ENCODE results near the gene PHLDA2.

Gene PHLDA2, protein sequence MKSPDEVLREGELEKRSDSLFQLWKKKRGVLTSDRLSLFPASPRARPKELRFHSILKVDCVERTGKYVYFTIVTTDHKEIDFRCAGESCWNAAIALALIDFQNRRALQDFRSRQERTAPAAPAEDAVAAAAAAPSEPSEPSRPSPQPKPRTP
- total RNA-seq: 1.9 to 6.2 (median 3.9) reads per million in 3 donors

DNA sequence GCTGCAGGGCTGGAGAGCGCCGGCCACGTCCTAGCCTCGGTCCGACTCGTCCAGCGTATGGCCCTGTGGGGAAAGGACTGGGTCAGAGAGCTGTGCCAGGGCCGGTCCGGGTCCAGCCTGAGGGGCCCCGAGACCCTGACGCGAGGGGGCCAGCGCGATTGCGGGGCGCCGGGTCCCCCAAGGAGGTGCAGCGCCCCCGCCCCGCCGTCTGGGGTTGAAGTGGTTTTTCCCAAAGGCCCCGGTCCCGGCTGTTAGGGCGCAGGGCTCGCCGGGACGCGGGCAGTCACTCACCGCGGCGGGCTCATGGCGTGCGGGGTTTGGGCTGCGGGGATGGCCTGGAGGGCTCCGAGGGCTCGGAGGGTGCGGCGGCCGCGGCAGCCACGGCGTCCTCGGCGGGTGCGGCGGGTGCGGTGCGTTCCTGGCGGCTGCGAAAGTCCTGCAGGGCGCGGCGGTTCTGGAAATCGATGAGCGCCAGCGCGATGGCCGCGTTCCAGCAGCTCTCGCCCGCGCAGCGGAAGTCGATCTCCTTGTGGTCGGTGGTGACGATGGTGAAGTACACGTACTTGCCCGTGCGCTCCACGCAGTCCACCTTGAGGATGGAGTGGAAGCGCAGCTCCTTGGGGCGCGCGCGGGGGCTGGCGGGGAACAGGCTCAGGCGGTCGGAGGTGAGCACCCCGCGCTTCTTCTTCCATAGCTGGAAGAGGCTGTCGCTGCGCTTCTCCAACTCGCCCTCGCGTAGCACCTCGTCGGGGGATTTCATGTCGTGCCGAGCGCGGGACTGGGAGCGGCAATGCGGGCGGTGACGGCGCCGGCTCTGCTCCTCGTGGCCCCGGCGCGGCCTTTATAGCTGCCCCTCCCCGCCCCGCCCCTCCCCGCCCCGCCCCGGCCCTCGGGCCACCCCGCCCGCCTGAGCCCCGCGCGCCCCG, at the start of gene PHLDA2:
TSS of gene PHLDA2 (minus strand) at position 816 of the 926 bp plus-strand sequence. CDS start at position 760, 56 bp downstream.
- no peaks in the 10 kb centered on the region for H3K27me3 ChIP-seq (replicated peaks; ENCODE audit: control insufficient read depth, insufficient read depth, low read length, poor library complexity, severe bottlenecking)
- peak within 1 kb of the TSS; percentile 15 for H3K27ac ChIP-seq (ENCODE audit: insufficient read depth, low read length, poor library complexity, severe bottlenecking)
- peaks cover 36% of the 10 kb centered on the region for H3K4me1 ChIP-seq (ENCODE audit: control insufficient read depth, insufficient read depth, low read length, poor library complexity, severe bottlenecking)
- DNase-seq: peak; percentile 40 to 50 (median 46)
- peak within 1 kb of the TSS; percentile 67 for H3K4me3 ChIP-seq (ENCODE audit: insufficient read depth, low read depth, low read length, poor library complexity, severe bottlenecking)
- H3K9me3 ChIP-seq (ENCODE audit: control insufficient read depth, low read length): no peaks in the 10 kb centered on the region
- no peaks in the 10 kb centered on the region for H3K36me3 ChIP-seq (ENCODE audit: control insufficient read depth, insufficient read depth, low read length)

DNA sequence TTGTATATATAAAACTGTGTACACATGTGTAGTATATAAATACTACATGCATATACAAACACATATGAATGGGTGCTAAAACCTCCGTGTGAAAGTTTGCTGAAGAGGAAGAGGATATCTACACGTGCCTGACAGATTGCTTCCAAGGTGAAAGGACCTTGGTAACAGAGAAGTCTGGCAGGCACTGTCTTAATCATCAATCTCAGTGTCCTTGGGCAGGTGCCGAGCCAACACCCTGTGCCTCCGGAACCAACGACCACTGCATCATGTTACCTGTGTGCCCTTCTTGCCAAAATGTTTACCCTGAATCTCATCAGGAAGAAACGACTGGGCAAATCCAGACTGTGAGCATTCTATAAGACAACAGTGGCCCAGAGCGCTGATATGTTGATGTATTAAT, 47.9 kb upstream of the PHLDA2 start:
- H3K4me1 ChIP-seq (ENCODE audit: control insufficient read depth, insufficient read depth, low read length, poor library complexity, severe bottlenecking): peaks cover 7% of the 10 kb centered on the region
- H3K36me3 ChIP-seq (ENCODE audit: control insufficient read depth, insufficient read depth, low read length): peaks cover 67% of the 10 kb centered on the region
- H3K27me3 ChIP-seq (replicated peaks; ENCODE audit: control insufficient read depth, insufficient read depth, low read length, poor library complexity, severe bottlenecking): no peaks in the 10 kb centered on the region
- DNase-seq: no peak
- H3K27ac ChIP-seq (ENCODE audit: insufficient read depth, low read length, poor library complexity, severe bottlenecking): no peak overlapping the region
- no peak overlapping the region for H3K4me3 ChIP-seq (ENCODE audit: insufficient read depth, low read depth, low read length, poor library complexity, severe bottlenecking)
- no peaks in the 10 kb centered on the region for H3K9me3 ChIP-seq (ENCODE audit: control insufficient read depth, low read length)

- DNase-seq: no peak
- H3K36me3 ChIP-seq (ENCODE audit: control insufficient read depth, insufficient read depth, low read length): peaks cover 74% of the 10 kb centered on the region
- H3K9me3 ChIP-seq (ENCODE audit: control insufficient read depth, low read length): no peaks in the 10 kb centered on the region
- no peaks in the 10 kb centered on the region for H3K27me3 ChIP-seq (replicated peaks; ENCODE audit: control insufficient read depth, insufficient read depth, low read length, poor library complexity, severe bottlenecking)
- H3K4me3 ChIP-seq (ENCODE audit: insufficient read depth, low read depth, low read length, poor library complexity, severe bottlenecking): no peak overlapping the region
- no peak overlapping the region for H3K27ac ChIP-seq (ENCODE audit: insufficient read depth, low read length, poor library complexity, severe bottlenecking)
- peaks cover 4% of the 10 kb centered on the region for H3K4me1 ChIP-seq (ENCODE audit: control insufficient read depth, insufficient read depth, low read length, poor library complexity, severe bottlenecking)
Observed at GRCh38 chr11:2976294-2977063, 47.3 kb upstream of the PHLDA2 start.

DNA sequence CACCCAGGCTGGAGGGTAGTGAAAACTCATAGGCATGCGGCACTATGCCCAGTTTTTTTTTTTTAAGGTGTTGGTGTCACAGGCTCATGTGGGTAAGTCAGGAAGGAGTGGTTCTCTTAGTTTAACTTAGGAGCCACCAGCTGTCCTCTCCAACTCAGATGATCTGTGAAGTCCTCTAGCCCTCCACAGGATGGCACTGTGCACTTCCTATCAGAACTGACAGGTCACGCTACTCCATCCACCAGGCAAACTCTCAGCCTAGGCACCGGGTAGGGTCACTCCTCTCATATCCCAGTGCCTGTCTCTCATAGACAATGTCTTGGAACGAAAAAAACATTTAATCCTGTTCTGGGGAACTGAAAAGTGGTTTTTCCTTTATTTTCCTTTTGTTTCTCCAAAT, 46.4 kb upstream of the PHLDA2 start:
- Histone ChIP-seq H3K27me3 (replicated peaks; ENCODE audit: control insufficient read depth, insufficient read depth, low read length, poor library complexity, severe bottlenecking) (no peaks in the 10 kb centered on the region), H3K4me1 (ENCODE audit: control insufficient read depth, insufficient read depth, low read length, poor library complexity, severe bottlenecking) (no peaks in the 10 kb centered on the region), H3K9me3 (ENCODE audit: control insufficient read depth, low read length) (no peaks in the 10 kb centered on the region), H3K27ac (ENCODE audit: insufficient read depth, low read length, poor library complexity, severe bottlenecking) (no peak overlapping the region), H3K4me3 (ENCODE audit: insufficient read depth, low read depth, low read length, poor library complexity, severe bottlenecking) (no peak overlapping the region), H3K36me3 (ENCODE audit: control insufficient read depth, insufficient read depth, low read length) (peaks cover 82% of the 10 kb centered on the region)
- peak in 1 of 3 donors; percentile 20 for DNase-seq

- DNase-seq: no peak
- Histone ChIP-seq H3K4me1 (ENCODE audit: control insufficient read depth, insufficient read depth, low read length, poor library complexity, severe bottlenecking) (no peaks in the 10 kb centered on the region), H3K36me3 (ENCODE audit: control insufficient read depth, insufficient read depth, low read length) (peaks cover 94% of the 10 kb centered on the region), H3K27me3 (replicated peaks; ENCODE audit: control insufficient read depth, insufficient read depth, low read length, poor library complexity, severe bottlenecking) (no peaks in the 10 kb centered on the region), H3K9me3 (ENCODE audit: control insufficient read depth, low read length) (no peaks in the 10 kb centered on the region), H3K4me3 (ENCODE audit: insufficient read depth, low read depth, low read length, poor library complexity, severe bottlenecking) (no peak overlapping the region), H3K27ac (ENCODE audit: insufficient read depth, low read length, poor library complexity, severe bottlenecking) (no peak overlapping the region)
Observed at GRCh38 chr11:2974272-2974671, 45.1 kb upstream of the PHLDA2 start.

- Histone ChIP-seq H3K4me3 (ENCODE audit: insufficient read depth, low read depth, low read length, poor library complexity, severe bottlenecking) (no peak overlapping the region), H3K9me3 (ENCODE audit: control insufficient read depth, low read length) (no peaks in the 10 kb centered on the region), H3K36me3 (ENCODE audit: control insufficient read depth, insufficient read depth, low read length) (peaks cover 96% of the 10 kb centered on the region), H3K27ac (ENCODE audit: insufficient read depth, low read length, poor library complexity, severe bottlenecking) (no peak overlapping the region), H3K4me1 (ENCODE audit: control insufficient read depth, insufficient read depth, low read length, poor library complexity, severe bottlenecking) (no peaks in the 10 kb centered on the region), H3K27me3 (replicated peaks; ENCODE audit: control insufficient read depth, insufficient read depth, low read length, poor library complexity, severe bottlenecking) (no peaks in the 10 kb centered on the region)
- DNase-seq: no peak
Observed at GRCh38 chr11:2968341-2968900, 39.2 kb upstream of the PHLDA2 start.

- DNase-seq: no peak
- no peaks in the 10 kb centered on the region for H3K27me3 ChIP-seq (replicated peaks; ENCODE audit: control insufficient read depth, insufficient read depth, low read length, poor library complexity, severe bottlenecking)
- H3K36me3 ChIP-seq (ENCODE audit: control insufficient read depth, insufficient read depth, low read length): peaks cover 89% of the 10 kb centered on the region
- no peak overlapping the region for H3K27ac ChIP-seq (ENCODE audit: insufficient read depth, low read length, poor library complexity, severe bottlenecking)
- H3K4me1 ChIP-seq (ENCODE audit: control insufficient read depth, insufficient read depth, low read length, poor library complexity, severe bottlenecking): no peaks in the 10 kb centered on the region
- no peaks in the 10 kb centered on the region for H3K9me3 ChIP-seq (ENCODE audit: control insufficient read depth, low read length)
- H3K4me3 ChIP-seq (ENCODE audit: insufficient read depth, low read depth, low read length, poor library complexity, severe bottlenecking): no peak overlapping the region
Observed at GRCh38 chr11:2964782-2965181, 35.6 kb upstream of the PHLDA2 start.

- H3K4me3 ChIP-seq (ENCODE audit: insufficient read depth, low read depth, low read length, poor library complexity, severe bottlenecking): no peak overlapping the region
- H3K27me3 ChIP-seq (replicated peaks; ENCODE audit: control insufficient read depth, insufficient read depth, low read length, poor library complexity, severe bottlenecking): no peaks in the 10 kb centered on the region
- no peaks in the 10 kb centered on the region for H3K4me1 ChIP-seq (ENCODE audit: control insufficient read depth, insufficient read depth, low read length, poor library complexity, severe bottlenecking)
- no peak for DNase-seq
- H3K9me3 ChIP-seq (ENCODE audit: control insufficient read depth, low read length): no peaks in the 10 kb centered on the region
- H3K36me3 ChIP-seq (ENCODE audit: control insufficient read depth, insufficient read depth, low read length): peaks cover 89% of the 10 kb centered on the region
- H3K27ac ChIP-seq (ENCODE audit: insufficient read depth, low read length, poor library complexity, severe bottlenecking): no peak overlapping the region
Observed at GRCh38 chr11:2963761-2964160, 34.5 kb upstream of the PHLDA2 start.

DNA sequence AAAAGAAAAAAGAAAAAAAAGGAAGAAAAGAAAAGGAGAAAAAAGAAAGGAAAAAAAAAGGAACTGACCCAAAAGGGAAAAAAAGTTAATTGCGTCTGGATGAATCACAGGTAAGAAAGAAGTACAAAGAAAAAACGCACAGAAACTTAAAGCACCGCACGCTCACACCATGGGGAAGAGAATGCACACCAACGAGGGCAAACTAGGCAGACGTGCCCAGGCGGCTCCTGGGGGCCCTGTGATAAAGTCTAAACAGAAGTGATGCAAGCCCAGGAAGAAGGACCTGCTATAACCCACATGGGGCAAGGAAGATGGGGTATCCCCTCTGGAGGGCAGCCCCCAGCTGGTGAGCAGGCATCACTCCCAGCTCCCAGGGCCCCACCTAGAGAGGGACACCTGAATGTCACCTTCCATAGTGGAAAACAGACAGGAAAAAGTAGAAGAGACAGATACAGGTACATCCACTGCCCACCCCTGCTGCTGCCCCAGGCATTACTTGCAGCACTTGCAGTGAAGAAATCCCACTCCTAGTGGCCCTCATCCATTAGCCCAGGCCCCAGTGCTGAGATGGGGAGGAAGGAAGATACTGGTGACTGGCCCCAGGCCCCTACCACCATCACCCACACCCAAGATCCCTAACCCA, 34.0 kb upstream of the PHLDA2 start:
- Histone ChIP-seq H3K9me3 (ENCODE audit: control insufficient read depth, low read length) (no peaks in the 10 kb centered on the region), H3K27me3 (replicated peaks; ENCODE audit: control insufficient read depth, insufficient read depth, low read length, poor library complexity, severe bottlenecking) (no peaks in the 10 kb centered on the region), H3K4me3 (ENCODE audit: insufficient read depth, low read depth, low read length, poor library complexity, severe bottlenecking) (no peak overlapping the region), H3K4me1 (ENCODE audit: control insufficient read depth, insufficient read depth, low read length, poor library complexity, severe bottlenecking) (no peaks in the 10 kb centered on the region), H3K27ac (ENCODE audit: insufficient read depth, low read length, poor library complexity, severe bottlenecking) (no peak overlapping the region), H3K36me3 (ENCODE audit: control insufficient read depth, insufficient read depth, low read length) (peaks cover 89% of the 10 kb centered on the region)
- DNase-seq: no peak

Data from effector memory CD4-positive, alpha-beta T cell (primary cell).